HCT116 (cell line): Measurements from ENCODE around the gene ZNF57. TPM values are rescaled to one million over a fixed set of nuclear protein-coding genes. Genes with fewer than 3 reads are reported as not detected.

ENCODE experiments used
- ATAC-seq: fragments of 200-7000 bp; cut with Tn5 transposase; 2 replicates; pipeline ENCODE4 v1.9.1; 2020; ENCODE audit warnings: mild to moderate bottlenecking, moderate library complexity
- BruUV-seq: library from RNA; stranded (reverse); fragments of 400-500 nt; replicated peaks from 2 replicates; lab custom pipeline; 2021; lab: Mats Ljungman, UMichigan
- CTCF ChIA-PET: fragments of 300-600 bp; sonication (Branson Sonifier 250); formaldehyde crosslinking; loops from one replicate; lab custom pipeline; 2021; ENCODE audit warnings: antibody characterized with exemption; lab: Charles Lee
- POLR2A ChIA-PET: fragments of 300-600, 350-600 bp; sonication (Branson Sonifier 250); formaldehyde crosslinking; loops from one replicate; lab custom pipeline; 2021; ENCODE audit warnings: antibody characterized with exemption; lab: Charles Lee
- RAD21 ChIA-PET, 2 experiments: fragments of 300-600 bp; sonication (Branson Sonifier 250); formaldehyde crosslinking; loops; one replicate each; lab custom pipeline; 2023; ENCODE audit warnings: low total read pairs in 2 of 2; ENCODE audit not compliant: uncharacterized antibody in 2 of 2, unreplicated experiment in 2 of 2, low non-redundant PET in 1 of 2; lab: Charles Lee
- DNase-seq: peaks from one replicate; pipeline ENCODE4 v3.0.0-alpha.2; 2010; ENCODE audit warnings: low read depth, low spot score
- H2AFZ ChIP-seq: fragments of 200-600 bp; shearing (Covaris generic), sonication (generic); 2 replicates; pipeline ENCODE4 v1.6.1; 2017; ENCODE audit warnings: low read depth, mixed run types, mixed read lengths, antibody characterized with exemption, low read length; ENCODE audit not compliant: poor library complexity, severe bottlenecking
- H3K27ac ChIP-seq: 2 replicates; pipeline ENCODE4 v1.5.1; 2012; ENCODE audit warnings: low read depth, low read length
- H3K27me3 ChIP-seq: fragments of 200-600 bp; sonication (generic); 2 replicates; pipeline ENCODE4 v1.6.1; 2016; ENCODE audit warnings: mixed run types, low read length, mixed read lengths; ENCODE audit not compliant: insufficient read depth
- H3K36me3 ChIP-seq, 2 experiments: fragments of 200-500 bp in 1 of 2; fragments of 200-600 bp in 1 of 2; sonication (Bioruptor generic) in 1 of 2; sonication (generic) in 1 of 2; 2 replicates each; pipeline versions ENCODE4 v1.5.1 to v1.6.1; 2014 to 2016; ENCODE audit warnings: low read length in 2 of 2, inconsistent platforms in 1 of 2, mixed read lengths in 1 of 2, mixed run types in 1 of 2; ENCODE audit not compliant: insufficient read depth in 2 of 2, control insufficient read depth in 1 of 2
- H3K4me1 ChIP-seq, 2 experiments: fragments of 200-600 bp in 1 of 2; sonication (generic) in 1 of 2; 2 replicates each; pipeline versions ENCODE4 v1.5.1 to v1.6.1; 2012 to 2017; ENCODE audit warnings: low read length in 2 of 2, inconsistent platforms in 1 of 2, mild to moderate bottlenecking in 1 of 2, mixed read lengths in 1 of 2, mixed run types in 1 of 2, moderate library complexity in 1 of 2; ENCODE audit not compliant: insufficient read depth in 2 of 2, control insufficient read depth in 1 of 2
- H3K4me2 ChIP-seq: fragments of 200-600 bp; sonication (generic); 2 replicates; pipeline ENCODE4 v1.6.1; 2017; ENCODE audit warnings: mixed run types, low read length, mixed read lengths
- H3K4me3 ChIP-seq, 2 experiments: fragments of 200-600 bp in 1 of 2; sonication (generic) in 1 of 2; replicated peaks in 1 of 2; 2 replicates each; pipeline ENCODE4 v1.5.1; 2011 to 2016; ENCODE audit warnings: low read length in 2 of 2, control low read depth in 1 of 2, low read depth in 1 of 2, mild to moderate bottlenecking in 1 of 2, mixed read lengths in 1 of 2, mixed run types in 1 of 2
- H3K79me2 ChIP-seq: fragments of 200-600 bp; sonication (generic); 2 replicates; pipeline ENCODE4 v1.6.1; 2017; ENCODE audit warnings: mild to moderate bottlenecking, mixed run types, low read length, moderate library complexity, mixed read lengths; ENCODE audit not compliant: insufficient read depth
- H3K9ac ChIP-seq: fragments of 200-600 bp; sonication (generic); 2 replicates; pipeline ENCODE4 v1.6.1; 2016; ENCODE audit warnings: low read length, mixed read lengths
- H3K9me2 ChIP-seq: fragments of 200-600 bp; sonication (generic), shearing (Covaris generic); 2 replicates; pipeline ENCODE4 v1.6.1; 2017; ENCODE audit warnings: mixed run types, mild to moderate bottlenecking, moderate library complexity; ENCODE audit not compliant: insufficient read depth
- H3K9me3 ChIP-seq, 2 experiments: fragments of 200-500 bp in 1 of 2; fragments of 200-600 bp in 1 of 2; sonication (Bioruptor generic) in 1 of 2; sonication (generic) in 1 of 2; 2 replicates each; pipeline ENCODE4 v1.6.1; 2014 to 2017; ENCODE audit warnings: low read length in 2 of 2, mixed read lengths in 2 of 2, inconsistent platforms in 1 of 2, low read depth in 1 of 2, mild to moderate bottlenecking in 1 of 2, mixed run types in 1 of 2, moderate library complexity in 1 of 2; ENCODE audit not compliant: control insufficient read depth in 1 of 2, insufficient read depth in 1 of 2
- H4K20me1 ChIP-seq: fragments of 200-600 bp; sonication (generic), shearing (Covaris generic); 2 replicates; pipeline ENCODE4 v1.6.1; 2017; ENCODE audit warnings: mixed run types, mild to moderate bottlenecking, moderate library complexity; ENCODE audit not compliant: insufficient read depth
- FOSL1 ChIP-seq: IDR thresholded peaks from 2 replicates; pipeline ENCODE4 v1.6.1; 2012; ENCODE audit warnings: low read depth
- POLR2AphosphoS5 ChIP-seq: IDR thresholded peaks from 2 replicates; pipeline ENCODE4 v1.6.1; 2011; ENCODE audit warnings: mild to moderate bottlenecking, low read depth, low read length, moderate library complexity
- RAD21 ChIP-seq: IDR thresholded peaks from 2 replicates; pipeline ENCODE4 v1.6.1; 2012; ENCODE audit warnings: low read depth, mild to moderate bottlenecking
- YY1 ChIP-seq: IDR thresholded peaks from 2 replicates; pipeline ENCODE4 v1.6.1; 2011; ENCODE audit warnings: low read length, low read depth, moderate library complexity, mild to moderate bottlenecking; ENCODE audit not compliant: insufficient replicate concordance; ENCODE audit errors: extremely low read depth
- ZBTB33 ChIP-seq: IDR thresholded peaks from 2 replicates; pipeline ENCODE4 v1.6.1; 2011; ENCODE audit warnings: mild to moderate bottlenecking, low read length, moderate library complexity; ENCODE audit not compliant: insufficient replicate concordance; ENCODE audit errors: extremely low read depth
- ZFX ChIP-seq: fragments of 450-650 bp; IDR thresholded peaks from 2 replicates; pipeline ENCODE4 v1.6.1; 2017
- ZNF274 ChIP-seq: fragments of 200-500 bp; sonication (Bioruptor generic); IDR thresholded peaks from 2 replicates; pipeline ENCODE4 v1.6.1; 2014; ENCODE audit warnings: mild to moderate bottlenecking, low read depth, low read length, inconsistent platforms
- intact Hi-C: fragments of 100-400 bp; cut with micrococcal nuclease; formaldehyde crosslinking; loops from 2 replicates; pipeline ENCODE4 v1.10.0; 2022
- total RNA-seq: library from RNA; stranded (reverse); gene quantifications from one replicate; pipeline ENCODE4 v1.2.1, GENCODE V29; 2021; ENCODE audit not compliant: unreplicated experiment

The ZNF57 gene
- total RNA-seq, 1 experiment from 2014 or later, result 8.3 TPM

- Histone ChIP-seq H2AFZ (no peak overlapping the region), H3K27ac (no peak overlapping the region), H4K20me1 (no peaks in the 10 kb centered on the region), H3K9me2 (no peaks in the 10 kb centered on the region), H3K4me2 (no peak overlapping the region), H3K79me2 (peaks cover 31% of the 10 kb centered on the region), H3K4me3 (no peak overlapping the region)
- TSS peak; percentile 20 for BruUV-seq
- POLR2A ChIA-PET, result interaction anchor here (0.6 kb wide), 1 partner anchor 34 kb away, joined by 3 read pairs; no protein-coding TSS in a partner anchor
- ATAC-seq, result no peak
- TF ChIP-seq RAD21, result no peak
- peak; percentile 73 for TF ChIP-seq ZNF274
- TF ChIP-seq ZFX, result no peak
- TF ChIP-seq YY1, result no peak
- TF ChIP-seq, all 23 proteins: peak for 1
- ChIA-PET RAD21 (no interaction called here), CTCF (no interaction called here)
- Histone ChIP-seq H3K9me3 (peaks cover 23 to 37% of the 10 kb centered on the region in 2 experiments; a peak in 3 of 4 replicates), H3K4me1 (no peaks in the 10 kb centered on the region), H3K9ac (no peak overlapping the region), H3K36me3 (peaks cover 19 to 52% of the 10 kb centered on the region in 2 experiments), H3K27me3 (no peaks in the 10 kb centered on the region)
- intact Hi-C loops, result no loop called here
- DNase-seq, result no peak
Observed at GRCh38 chr19:2917275-2918184, 16.8 kb downstream of the ZNF57 start.

GRCh38 chr19:2922987-2923386 lies 22.3 kb downstream of the ZNF57 start:
- TF ChIP-seq POLR2AphosphoS5 (no peak), ZNF274 (no peak), ZBTB33 (no peak), YY1 (no peak), FOSL1 (no peak)
- TF ChIP-seq, all 23 proteins: peak for 0
- RAD21 ChIA-PET, result no interaction called here
- ATAC-seq, result no peak; the same call in 1 of the 2 replicates

More at GRCh38 chr19:2922987-2923386, 22.3 kb downstream of the ZNF57 start:
- ChIA-PET CTCF (no interaction called here), POLR2A (no interaction called here)
- H3K79me2 ChIP-seq, result no peaks in the 10 kb centered on the region
- BruUV-seq, result no TSS peak
- H3K9me3 ChIP-seq, result peaks cover 8 to 9% of the 10 kb centered on the region in 2 experiments; a peak in 3 of 4 replicates
- H3K4me1 ChIP-seq, result no peaks in the 10 kb centered on the region
- intact Hi-C loops, result no loop called here
- H3K36me3 ChIP-seq, result peaks cover 4 to 13% of the 10 kb centered on the region in 2 experiments
- no peaks in the 10 kb centered on the region for H4K20me1 ChIP-seq
- no peak overlapping the region for H3K4me3 ChIP-seq
- H3K9ac ChIP-seq, result no peak overlapping the region
- no peak overlapping the region for H3K4me2 ChIP-seq
- no peak overlapping the region for H3K27ac ChIP-seq
- no peaks in the 10 kb centered on the region for H3K27me3 ChIP-seq
- H3K9me2 ChIP-seq, result no peaks in the 10 kb centered on the region
- H2AFZ ChIP-seq, result no peak overlapping the region
- DNase-seq, result no peak
